Measurements from ENCODE around the gene SERTAD4.
"Not testable (repeated sequence)": the region's sequence is repeated elsewhere in the genome, so short reads cannot be mapped to it uniquely, and the experiment has no call there.

SERTAD4 gene

DNA sequence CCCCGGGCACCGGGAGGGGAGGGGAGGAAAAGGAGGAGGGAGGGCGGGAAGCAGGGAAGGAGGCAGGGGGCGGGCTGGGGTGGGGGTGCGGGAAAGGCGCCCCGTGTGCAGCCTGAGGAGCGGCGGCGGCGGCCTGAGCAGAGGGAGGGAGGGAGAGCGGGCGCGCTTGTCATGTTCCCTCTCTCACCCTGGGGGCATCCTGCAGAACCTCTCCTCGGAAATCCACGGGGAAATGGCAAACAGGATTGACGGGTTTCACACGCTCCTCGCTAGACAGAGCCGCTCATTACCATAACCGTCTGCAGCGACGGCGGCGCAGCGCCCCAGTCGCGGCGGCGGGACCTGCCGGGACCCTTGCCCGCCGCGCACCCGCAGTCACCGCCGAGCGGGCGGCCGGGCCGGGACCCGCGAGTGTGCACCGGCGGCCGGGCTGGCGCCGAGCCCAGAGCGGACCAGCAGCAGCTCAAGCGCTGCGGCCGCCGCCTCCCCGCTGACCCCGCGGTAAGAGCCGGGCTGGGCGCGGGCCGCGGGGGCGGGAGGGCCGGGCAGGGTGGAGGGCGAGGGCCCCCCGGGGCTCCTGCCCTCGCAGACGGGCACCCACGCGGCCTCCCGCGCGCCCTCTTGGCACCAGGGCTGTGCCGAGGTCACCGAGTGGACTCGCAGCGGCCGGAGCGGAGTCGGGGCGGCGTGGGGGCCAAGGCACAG lies at the start of gene SERTAD4:
Gene SERTAD4 (plus strand): TSS at position 286 of the 705 bp plus-strand sequence. CDS start 5,165 bp downstream, outside the sequence.
- DNase-seq: peak in 41 of 42 donors; percentile 38 to 81 (median 66)

DNA sequence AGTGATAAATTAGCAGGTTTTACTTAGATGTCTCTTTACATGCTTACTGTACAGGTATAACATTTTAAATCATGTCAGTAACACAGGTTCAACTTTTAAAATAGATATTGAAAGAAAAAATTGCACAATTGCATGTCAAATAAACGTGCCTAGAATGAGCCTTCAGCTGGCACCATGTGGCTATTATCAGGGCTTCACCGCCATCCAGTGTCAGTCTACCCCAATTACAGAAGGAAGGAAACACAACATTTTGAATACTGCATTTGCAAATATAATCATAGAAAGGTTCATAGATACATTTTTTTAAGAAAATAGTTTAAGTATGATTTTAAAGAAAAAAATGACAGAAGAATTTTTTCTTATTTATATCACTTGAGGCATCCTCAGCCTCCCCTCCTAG lies 47.5 kb upstream of the SERTAD4 start:
- intact Hi-C loops (cut with DNase I): no loop called here

More for the DNA sequence above, at the start of gene SERTAD4:
- intact Hi-C loops (cut with DNase I): no loop called here

DNA sequence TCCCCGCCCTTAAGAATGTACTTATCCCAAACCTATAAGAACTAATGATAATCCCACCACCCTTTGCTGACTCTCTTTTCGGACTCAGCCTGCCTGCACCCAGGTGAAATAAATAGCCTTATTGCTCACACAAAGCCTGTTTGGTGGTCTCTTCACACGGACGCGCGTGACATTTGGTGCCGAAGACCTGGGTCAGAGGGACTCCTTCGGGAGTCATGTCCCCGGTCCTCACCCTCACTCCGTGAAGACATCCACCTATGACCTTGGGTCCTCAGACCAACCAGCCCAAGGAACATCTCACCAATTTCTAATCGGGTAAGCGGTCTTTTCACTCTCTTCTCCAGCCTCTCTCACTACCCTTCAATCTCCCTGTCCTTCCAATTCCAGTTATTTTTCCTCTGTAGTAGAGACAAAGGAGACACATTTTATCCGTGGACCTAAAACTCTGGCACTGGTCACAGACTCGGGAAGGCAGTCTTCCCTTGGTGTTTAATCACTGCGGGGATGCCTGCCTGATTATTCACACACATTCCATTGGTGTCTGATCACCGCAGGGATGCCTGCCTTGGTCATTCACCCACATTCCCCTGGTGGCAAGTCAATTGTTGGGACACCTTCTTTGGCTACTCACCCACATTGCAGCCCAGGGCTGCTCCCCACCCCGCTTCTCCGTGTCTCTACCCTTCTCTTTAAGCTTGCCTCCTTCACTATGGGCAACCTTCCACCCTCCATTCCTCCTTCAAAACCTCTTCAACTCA lies 44.6 kb upstream of the SERTAD4 start:
- DNase-seq; intact Hi-C loops (cut with DNase I): not testable (repeated sequence)

More for the DNA sequence above, 47.5 kb upstream of the SERTAD4 start:
- no peak for DNase-seq

DNA sequence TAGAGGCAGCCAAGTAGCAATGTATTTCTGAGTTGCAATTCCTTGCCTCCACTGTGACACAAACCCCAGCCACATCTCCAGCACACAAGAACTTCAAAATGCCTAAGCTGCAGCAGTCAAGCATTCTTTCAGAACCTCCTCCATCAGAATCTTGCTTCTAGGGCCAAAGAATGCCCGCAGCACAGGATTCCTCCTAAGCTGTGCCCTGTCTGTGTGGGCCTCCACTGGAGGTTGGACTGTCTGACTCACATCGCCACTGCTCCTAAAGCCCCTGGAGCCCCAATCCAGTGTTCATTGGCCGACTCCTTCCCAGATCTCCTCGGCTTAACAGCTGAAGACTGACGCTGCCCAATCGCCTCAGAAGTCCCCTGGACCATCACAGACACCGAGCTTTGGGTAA lies 43.2 kb upstream of the SERTAD4 start:
- intact Hi-C loops (cut with DNase I): no loop called here
- no peak for DNase-seq

DNA sequence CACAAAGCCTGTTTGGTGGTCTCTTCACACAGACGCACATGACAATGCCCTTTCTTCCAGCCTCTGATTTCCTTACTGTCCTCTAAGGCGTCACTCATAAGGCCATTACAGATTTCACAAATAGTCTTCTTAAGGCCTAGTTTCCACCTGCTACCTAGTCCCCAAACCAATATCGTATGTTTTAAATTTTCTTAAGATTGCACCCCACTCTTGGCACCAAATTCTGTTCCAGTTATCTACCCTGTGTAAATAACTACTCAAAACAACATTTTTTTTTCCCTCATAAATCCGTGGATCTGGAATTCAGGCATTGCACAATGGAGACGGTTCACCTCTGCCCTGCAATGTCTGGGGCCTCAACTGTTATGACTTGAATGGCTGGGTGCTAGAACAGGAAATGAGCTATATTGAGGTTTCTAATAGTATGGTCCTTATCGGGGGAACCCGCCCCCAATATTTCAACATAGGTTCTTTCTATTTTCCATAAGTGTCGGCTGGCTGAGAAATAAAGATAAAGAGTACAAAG lies 36.9 kb upstream of the SERTAD4 start:
- DNase-seq: no peak
- intact Hi-C loops (cut with DNase I): no loop called here

DNA sequence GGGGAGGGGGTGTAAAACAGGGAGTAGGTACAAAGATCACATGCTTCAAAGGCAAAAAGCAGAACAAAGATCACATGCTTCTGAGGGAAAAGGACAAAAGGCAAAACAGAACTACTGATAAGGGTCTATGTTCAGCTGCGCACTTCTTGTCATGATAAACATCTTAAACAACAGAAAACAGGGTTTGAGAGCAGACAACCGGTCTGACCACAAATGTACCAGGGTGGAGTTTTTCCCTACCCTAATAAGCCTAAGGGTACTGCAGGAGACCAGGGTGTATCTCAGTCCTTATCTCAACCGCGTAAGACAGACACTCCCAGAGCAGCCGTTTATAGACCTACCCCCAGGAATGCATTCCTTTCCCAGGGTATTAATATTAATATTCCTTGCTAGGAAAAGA lies 36.3 kb upstream of the SERTAD4 start:
- DNase-seq; intact Hi-C loops (cut with DNase I): not testable (repeated sequence)

DNA sequence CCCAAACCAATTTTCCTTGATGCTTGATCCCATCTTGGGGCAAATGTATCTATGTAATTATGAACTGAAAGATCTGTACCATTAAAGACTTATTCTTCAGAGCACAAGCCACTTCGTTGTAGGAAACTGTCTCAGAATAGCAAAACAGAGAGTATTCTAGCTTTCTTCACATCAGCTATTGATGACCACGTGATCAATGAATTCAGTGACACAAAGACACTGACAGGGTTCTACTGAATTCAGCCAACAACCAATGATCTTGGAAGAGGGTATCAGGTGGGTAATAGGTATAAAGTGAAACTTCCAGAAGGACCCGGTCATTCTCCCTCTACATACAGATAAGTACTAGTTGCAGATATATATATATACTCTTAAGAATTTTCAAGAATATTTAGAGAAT lies 33.8 kb upstream of the SERTAD4 start:
- DNase-seq: no peak
- intact Hi-C loops (cut with DNase I): no loop called here

DNA sequence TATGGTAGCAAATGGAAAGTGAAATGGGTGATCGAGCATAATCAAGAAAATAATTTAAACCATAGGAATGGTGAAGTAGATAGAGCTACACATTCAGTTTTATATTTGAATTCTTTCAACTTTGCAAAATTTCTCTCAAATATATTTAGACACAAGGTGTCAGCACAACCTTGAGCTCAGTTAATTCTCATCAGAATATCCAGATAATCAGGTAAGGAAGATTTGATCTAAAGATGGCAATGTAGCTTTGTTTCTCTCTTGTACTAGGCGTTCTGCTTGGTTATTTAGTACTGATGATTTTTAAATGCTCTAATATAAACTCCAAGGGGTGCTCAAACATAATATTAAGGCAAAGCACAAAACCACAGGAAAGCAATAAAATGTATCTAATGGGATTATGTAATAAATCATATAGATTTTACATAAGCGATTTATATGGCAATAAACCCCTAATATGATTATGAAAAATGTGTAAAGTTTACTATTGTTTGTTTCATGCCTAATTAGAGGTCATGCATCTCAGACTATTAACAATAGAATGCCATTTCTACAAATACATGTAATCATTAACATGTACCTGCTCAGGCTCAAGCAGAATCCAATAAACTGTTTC lies 32.4 kb upstream of the SERTAD4 start:
- no peak for DNase-seq
- intact Hi-C loops (cut with DNase I): no loop called here

DNA sequence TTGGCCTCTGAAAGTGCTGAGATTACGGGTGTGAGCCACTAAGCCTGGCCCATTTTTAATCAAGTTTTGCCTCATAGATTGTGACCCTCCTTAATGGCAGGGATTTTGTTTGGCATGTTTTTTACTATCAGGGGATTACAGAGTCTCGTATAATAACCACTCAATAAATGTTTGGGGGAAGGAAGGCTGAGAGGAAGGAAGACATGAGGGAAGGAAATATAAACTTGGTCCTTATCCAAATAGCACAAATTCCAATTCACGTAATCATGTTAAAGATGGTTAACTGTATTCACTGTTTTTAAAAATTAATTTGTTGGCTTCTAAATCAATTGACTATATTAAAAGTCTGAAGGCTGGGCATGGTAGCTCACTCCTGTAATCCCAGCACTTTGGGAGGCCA lies 30.9 kb upstream of the SERTAD4 start:
- intact Hi-C loops (cut with DNase I): no loop called here
- DNase-seq: no peak

DNA sequence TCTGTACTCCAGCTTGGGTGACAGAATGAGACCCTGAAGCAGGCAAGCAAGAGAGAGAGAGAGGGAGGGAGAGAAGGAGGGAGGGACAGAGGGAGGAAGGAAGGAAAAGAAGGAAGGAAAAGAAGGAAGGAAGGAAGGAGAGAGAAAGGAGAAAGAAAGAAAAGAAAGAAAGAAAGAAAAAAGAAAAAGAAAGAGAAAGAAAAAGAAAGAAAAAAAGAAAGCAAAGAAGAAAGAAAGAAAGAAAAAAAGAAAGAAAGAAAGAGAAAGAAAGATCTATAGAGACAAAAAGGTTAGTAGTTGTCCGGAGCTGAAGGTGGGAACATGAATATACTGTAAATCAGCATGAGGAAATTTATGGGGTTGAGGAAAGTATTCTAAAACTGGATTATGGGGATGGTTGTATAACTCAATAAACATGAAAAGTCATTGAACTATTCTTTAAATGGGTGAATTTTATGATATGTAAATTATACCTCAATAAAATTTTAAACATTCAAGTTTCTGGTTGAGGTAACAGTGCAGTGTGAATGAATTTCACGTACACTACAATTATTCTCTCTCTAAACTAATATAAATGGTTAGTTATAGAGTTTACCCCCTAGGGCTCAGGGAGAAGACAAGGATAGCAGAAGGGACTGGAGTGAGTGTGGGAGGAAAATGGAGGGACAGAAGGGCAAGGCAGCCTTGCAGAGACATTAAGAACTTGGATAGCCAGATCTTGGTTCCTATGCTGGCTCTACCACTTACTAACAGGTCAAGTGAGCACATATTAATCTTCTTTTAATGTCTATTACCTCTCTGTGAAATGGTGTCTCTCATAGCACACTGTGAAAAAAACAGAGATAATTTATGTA lies 24.8 kb upstream of the SERTAD4 start:
- intact Hi-C loops (cut with DNase I): no loop called here
- DNase-seq: no peak

DNA sequence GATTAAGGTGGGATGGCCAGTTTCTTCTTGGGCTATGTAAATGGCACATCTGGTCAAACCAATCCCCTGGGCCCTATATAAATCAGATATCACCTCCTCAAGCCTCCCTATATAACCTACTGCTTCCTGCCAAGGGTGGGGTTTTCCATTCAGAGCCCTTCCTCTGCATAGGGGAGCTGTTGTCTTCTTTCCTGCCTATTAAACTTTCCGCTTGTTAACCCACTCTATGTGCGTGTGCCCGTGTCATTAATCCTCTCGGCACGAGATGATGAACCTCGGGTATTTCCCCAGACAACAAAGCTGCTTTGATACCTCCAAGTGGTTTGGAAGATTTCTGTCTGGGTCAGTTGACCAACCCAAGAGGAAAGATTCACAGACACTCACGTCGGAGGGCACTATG lies 19.3 kb upstream of the SERTAD4 start:
- no peak for DNase-seq
- intact Hi-C loops (cut with DNase I): no loop called here

DNA sequence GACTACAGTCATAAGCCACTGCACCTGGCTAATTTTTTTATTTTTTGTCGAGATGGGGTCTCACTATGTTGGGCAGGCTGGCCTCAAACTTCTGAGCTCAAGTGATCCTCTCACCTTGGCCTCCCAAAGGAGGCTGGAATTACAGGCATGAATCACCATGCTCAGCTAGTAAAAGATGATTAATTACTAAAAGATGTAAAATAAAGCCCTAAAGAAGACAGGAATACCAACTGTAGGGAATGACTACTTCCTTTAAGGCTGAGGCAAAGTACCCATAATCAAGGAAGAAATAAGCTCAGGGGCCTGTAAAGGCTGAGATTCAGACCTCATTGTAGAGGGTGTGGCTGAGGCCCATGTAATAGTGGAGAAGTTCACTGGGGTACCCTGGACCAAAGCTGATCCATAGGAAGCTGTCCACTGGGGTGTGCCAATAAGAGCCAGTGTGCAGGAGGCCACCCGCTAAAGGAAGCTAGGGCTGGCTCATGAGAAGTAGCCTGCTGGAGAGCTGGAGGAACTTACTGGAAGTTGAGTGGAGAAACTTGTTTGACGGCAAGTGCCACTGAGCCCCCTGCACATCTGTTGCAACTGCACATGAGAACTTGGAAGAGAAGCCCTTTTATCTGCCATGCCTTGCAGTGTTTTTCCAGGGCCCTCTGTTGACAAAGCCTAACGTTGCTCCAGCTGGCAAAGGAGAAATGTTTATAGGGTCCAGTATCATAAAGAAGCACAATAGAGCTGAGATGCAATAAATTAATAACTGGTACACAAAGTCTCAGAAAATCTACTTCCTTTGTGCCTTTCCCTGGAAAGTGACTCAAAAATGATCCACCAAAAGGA lies 17.8 kb upstream of the SERTAD4 start:
- intact Hi-C loops (cut with DNase I): no loop called here
- no peak for DNase-seq

DNA sequence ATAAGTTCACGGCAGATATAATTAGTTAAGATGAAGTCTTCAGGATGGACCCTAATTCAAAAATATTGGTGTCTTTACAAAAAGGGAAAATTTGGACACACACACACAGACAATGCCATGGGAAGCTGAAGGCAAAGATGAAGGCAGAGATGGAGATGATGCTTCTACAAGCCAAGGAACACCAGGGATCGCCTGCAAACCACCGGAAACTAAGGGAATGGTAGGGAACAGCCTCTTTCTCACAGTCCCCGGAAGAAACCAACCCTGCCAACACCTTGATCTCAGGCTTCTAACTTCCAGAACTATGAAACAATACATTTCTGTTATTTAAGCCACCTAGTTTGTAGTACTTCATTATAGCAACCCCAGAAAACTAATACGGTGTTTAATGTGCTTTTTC lies 15.1 kb upstream of the SERTAD4 start:
- intact Hi-C loops (cut with DNase I): no loop called here
- DNase-seq: no peak

DNA sequence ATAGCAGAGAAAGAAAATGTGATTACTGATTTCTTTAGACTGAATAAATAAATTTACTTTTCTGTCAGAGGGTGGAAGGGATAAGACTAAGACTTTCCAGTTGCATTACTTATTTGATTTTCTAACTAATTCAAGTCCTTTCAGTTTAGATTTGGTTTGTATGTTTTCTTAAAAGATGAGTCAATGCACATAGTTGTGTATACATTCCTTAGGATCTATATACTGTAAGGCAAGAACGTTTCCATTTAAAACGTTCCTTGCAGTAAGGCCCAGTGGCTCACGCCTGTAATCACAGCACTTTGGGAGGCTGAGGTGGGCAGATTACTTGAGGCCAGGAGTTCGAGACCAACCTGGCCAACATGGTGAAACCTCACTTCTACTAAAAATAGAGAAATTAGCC lies 14.5 kb upstream of the SERTAD4 start:
- intact Hi-C loops (cut with DNase I): no loop called here

DNA sequence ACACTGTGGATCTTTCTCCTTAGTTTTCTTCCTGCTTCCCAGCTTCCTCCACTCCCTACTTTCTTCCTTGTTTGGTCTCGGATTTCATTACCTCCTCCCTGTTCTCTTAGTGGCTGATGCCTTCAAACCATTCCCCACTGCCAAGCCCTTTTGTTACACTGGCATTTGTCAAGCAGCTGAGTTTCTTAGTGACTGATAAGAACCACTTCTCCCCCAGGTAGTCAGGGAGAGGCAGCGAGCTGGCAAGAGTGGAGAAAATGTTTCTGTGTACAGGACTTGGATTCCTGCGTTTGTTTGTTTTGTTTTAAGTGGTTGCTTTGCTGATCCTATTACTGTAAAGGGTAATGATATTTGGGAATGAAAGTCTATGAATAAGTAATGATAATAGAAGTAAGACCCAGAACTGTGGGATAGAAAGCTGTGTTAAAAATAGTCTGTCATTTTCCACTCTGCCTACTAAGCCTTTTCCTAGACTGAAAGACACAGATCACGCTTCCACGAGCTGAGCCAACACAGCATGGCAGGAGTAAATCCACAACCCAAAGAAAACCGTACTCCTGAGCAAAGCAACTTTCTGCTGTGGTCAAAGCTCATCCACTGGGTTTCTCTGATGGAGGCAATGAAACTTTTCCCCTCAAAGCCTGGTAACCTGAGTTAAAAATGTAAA lies 10.1 kb upstream of the SERTAD4 start:
- DNase-seq: peak in 7 of 42 donors; percentile 4 to 48 (median 30)
- intact Hi-C loops (cut with DNase I): no loop called here

More for the DNA sequence above, 14.5 kb upstream of the SERTAD4 start:
- DNase-seq: no peak

DNA sequence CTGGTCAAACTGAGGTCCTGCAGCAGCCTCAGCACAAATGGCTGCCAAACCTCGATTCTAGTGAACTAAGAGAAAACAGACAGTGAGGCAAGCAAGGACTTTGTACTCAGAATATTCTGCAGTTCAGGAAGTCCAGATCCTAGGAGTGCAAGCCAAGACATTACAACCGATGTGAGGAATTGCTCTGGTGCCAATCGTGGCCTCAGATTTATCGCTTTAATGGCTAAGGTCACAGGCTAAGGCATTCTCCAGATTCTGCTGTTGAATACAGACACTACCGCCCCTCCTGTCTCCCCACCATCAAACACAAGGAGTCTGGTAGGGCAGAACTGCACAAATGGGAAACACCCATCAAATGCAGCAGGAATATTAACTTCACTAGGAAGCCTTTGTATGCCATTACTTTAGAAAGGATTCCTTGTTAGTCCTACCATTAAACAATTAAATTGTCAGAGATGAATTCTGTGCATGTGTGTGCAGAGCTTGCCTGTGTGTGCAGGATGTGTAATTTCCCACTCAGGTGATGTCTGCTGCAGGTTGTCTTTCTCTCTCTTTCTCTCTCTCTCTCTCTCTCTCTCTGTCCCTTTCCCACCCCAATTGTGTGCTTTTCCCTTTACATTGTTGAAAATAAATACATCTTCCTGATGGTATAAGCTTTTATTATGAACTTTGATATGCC lies 9.2 kb upstream of the SERTAD4 start:
- no peak for DNase-seq
- intact Hi-C loops (cut with DNase I): no loop called here

DNA sequence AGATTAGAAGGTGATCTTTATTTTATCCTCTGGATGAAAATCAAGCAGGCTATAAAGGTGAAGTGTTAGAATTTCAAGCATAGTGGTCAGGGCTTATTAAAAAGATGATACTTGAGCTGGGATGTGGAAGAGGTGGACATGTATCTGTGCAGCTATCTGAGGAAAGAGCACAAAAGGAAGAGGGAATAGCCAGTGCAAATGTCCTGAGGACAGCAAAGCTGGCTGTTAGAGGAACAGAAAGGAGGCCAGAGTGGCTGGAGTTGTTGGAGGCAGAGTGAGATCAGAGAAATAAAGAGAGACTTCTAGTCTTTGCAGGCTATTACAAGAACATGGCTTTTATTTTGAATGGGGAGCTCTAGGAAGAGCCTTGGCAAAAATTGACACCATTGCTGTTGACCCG lies 4.4 kb upstream of the SERTAD4 start:
- DNase-seq: no peak
- intact Hi-C loops (cut with DNase I): no loop called here

All from head of caudate nucleus (tissue), 42 donors.